ENCODE measurements around the gene OTUD5. TPM values are rescaled to one million over a fixed set of nuclear protein-coding genes. Genes with fewer than 3 reads are reported as not detected.

The OTUD5 gene
- total RNA-seq, 1 experiment from 2014 or later, result 62.5 TPM

GRCh38 chrX:49003696-49004095 is 46.3 kb upstream of the OTUD5 start:
- no peak overlapping the region for H3K9ac ChIP-seq (ENCODE audit: extremely low read depth, insufficient read length, low read length)
- H4K5ac ChIP-seq (ENCODE audit: insufficient read length, low read depth, low read length), result no peak overlapping the region
- no peak overlapping the region for H2AFZ ChIP-seq (ENCODE audit: low read length)
- H2BK15ac ChIP-seq (ENCODE audit: low read depth, low read length), result no peak overlapping the region
- DNase-seq, result no peak
- H2BK5ac ChIP-seq (ENCODE audit: insufficient read length, low read length), result no peak overlapping the region
- no peak overlapping the region for H4K91ac ChIP-seq (ENCODE audit: insufficient read length, low read depth, low read length)
- H4K8ac ChIP-seq (replicated peaks; ENCODE audit: insufficient read length, low read depth, low read length), result no peak overlapping the region
- H3K4ac ChIP-seq (ENCODE audit: low read depth, low read length), result no peak overlapping the region
- TF ChIP-seq CTCF (conservative IDR thresholded peaks at IDR 0.05), result no peak
- no peak overlapping the region for H3K27ac ChIP-seq (ENCODE audit: insufficient read length, low read depth, low read length)
- Mint-ChIP-seq H3K9me3 (peaks cover 49 to 64% of the 10 kb centered on the region in 2 experiments), H3K27ac (peak overlapping the region in 1 of 3 experiments; percentile 72; a peak in 1 of 7 replicates), H3K4me3 (peak overlapping the region in 1 of 2 experiments; percentile 56; a peak in 2 of 5 replicates), H3K27me3 (ENCODE audit: low read depth) (no peaks in the 10 kb centered on the region; the same call in 1 of the 2 replicates), H3K4me1 (peaks cover 0 to 13% of the 10 kb centered on the region in 2 experiments; a peak in 2 of 4 replicates), H3K36me3 (ENCODE audit: insufficient read depth in 1 of 3, low read depth in 3 of 3) (peaks cover 17 to 23% (median 21%) of the 10 kb centered on the region in 3 experiments; a peak in 6 of 7 replicates)
- H4K20me1 ChIP-seq (ENCODE audit: control insufficient read depth, insufficient read depth, insufficient read length), result peaks cover 2% of the 10 kb centered on the region
- H3K4me2 ChIP-seq (ENCODE audit: insufficient read depth, insufficient read length, low read length), result no peak overlapping the region
- no peak overlapping the region for H3K18ac ChIP-seq (ENCODE audit: insufficient read length, low read depth, low read length)
- H3T11ph ChIP-seq (ENCODE audit: low read length), result no peak overlapping the region
- H2BK12ac ChIP-seq (ENCODE audit: insufficient read length, low read depth, low read length), result no peak overlapping the region
- no peaks in the 10 kb centered on the region for H3K27me3 ChIP-seq (ENCODE audit: insufficient read depth, low read length)
- no peaks in the 10 kb centered on the region for H3K9me3 ChIP-seq (ENCODE audit: control insufficient read depth, low read depth, low read length)
- H2AK5ac ChIP-seq (ENCODE audit: insufficient read length, low read length), result no peak overlapping the region
- no peak overlapping the region for H3K23ac ChIP-seq (ENCODE audit: insufficient read length, low read depth, low read length)
- H3K23me2 ChIP-seq (ENCODE audit: insufficient read length, low read depth, low read length, poor library complexity, severe bottlenecking), result no peaks in the 10 kb centered on the region
- no peaks in the 10 kb centered on the region for H3K4me1 ChIP-seq (ENCODE audit: insufficient read depth, low read length)
- H3K79me2 ChIP-seq (ENCODE audit: insufficient read depth, low read length), result peaks cover 2% of the 10 kb centered on the region; the same call in 1 of the 2 replicates
- H2BK20ac ChIP-seq (ENCODE audit: low read depth, low read length, poor library complexity, severe bottlenecking), result no peak overlapping the region
- WGBS (ENCODE audit: extremely low coverage, insufficient read length, low lambda C conversion rate), result no CpG with 5 or more reads among the region's 5 CpGs
- no peak overlapping the region for H2BK120ac ChIP-seq (ENCODE audit: low read depth, low read length, poor library complexity, severe bottlenecking)
- H3K79me1 ChIP-seq (ENCODE audit: insufficient read depth, low read depth, low read length, poor library complexity, severe bottlenecking), result peaks cover 2% of the 10 kb centered on the region
- no peak overlapping the region for H3K14ac ChIP-seq (ENCODE audit: insufficient read depth, low read length)
- no peak overlapping the region for H3K56ac ChIP-seq (ENCODE audit: insufficient read length, low read depth, low read length)
